Measurements from ENCODE around the gene DDAH1.

The DDAH1 gene

DNA sequence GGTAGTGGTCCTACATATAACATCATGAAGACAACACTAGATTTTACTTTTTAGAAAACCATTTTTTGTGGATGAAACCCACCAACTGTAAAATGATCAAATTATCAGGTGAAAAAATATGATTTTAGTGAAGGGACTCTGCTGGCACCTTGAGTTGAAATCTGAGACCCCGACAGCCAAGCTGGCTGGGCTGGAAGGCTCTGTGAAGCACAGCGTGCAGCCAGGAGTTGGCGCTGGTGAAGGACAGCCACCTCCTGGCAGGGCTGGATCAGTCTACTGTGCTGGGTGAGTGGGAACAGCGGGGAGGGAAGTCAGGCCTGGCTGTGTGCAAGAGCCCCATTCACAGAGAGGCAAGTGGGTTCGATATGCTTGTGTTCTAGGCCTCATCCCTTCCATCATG, 47.9 kb downstream of the DDAH1 start:
- TF ChIP-seq ZFX (IDR thresholded peaks at IDR 0.05), result no peak
- TF ChIP-seq, protein P1, sequence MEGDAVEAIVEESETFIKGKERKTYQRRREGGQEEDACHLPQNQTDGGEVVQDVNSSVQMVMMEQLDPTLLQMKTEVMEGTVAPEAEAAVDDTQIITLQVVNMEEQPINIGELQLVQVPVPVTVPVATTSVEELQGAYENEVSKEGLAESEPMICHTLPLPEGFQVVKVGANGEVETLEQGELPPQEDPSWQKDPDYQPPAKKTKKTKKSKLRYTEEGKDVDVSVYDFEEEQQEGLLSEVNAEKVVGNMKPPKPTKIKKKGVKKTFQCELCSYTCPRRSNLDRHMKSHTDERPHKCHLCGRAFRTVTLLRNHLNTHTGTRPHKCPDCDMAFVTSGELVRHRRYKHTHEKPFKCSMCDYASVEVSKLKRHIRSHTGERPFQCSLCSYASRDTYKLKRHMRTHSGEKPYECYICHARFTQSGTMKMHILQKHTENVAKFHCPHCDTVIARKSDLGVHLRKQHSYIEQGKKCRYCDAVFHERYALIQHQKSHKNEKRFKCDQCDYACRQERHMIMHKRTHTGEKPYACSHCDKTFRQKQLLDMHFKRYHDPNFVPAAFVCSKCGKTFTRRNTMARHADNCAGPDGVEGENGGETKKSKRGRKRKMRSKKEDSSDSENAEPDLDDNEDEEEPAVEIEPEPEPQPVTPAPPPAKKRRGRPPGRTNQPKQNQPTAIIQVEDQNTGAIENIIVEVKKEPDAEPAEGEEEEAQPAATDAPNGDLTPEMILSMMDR (conservative IDR thresholded peaks at IDR 0.05), result no peak
- no peak overlapping the region for H3K27ac ChIP-seq

GRCh38 chr1:85413169-85413568, 51.8 kb downstream of the DDAH1 start:
- no peak overlapping the region for H3K27ac ChIP-seq
- TF ChIP-seq, protein P1 (conservative IDR thresholded peaks at IDR 0.05), result no peak
- no peak for TF ChIP-seq ZFX (IDR thresholded peaks at IDR 0.05)

GRCh38 chr1:85411567-85412305, 53.2 kb downstream of the DDAH1 start:
- no peak for TF ChIP-seq ZFX (IDR thresholded peaks at IDR 0.05)
- TF ChIP-seq, protein P1 (conservative IDR thresholded peaks at IDR 0.05), result no peak
- H3K27ac ChIP-seq, result no peak overlapping the region

- TF ChIP-seq, protein P1 (conservative IDR thresholded peaks at IDR 0.05), result no peak
- TF ChIP-seq ZFX (IDR thresholded peaks at IDR 0.05), result no peak
- H3K27ac ChIP-seq, result no peak overlapping the region
These were observed 55.4 kb downstream of the DDAH1 start for GRCh38 chr1:85409516-85409915.

DNA sequence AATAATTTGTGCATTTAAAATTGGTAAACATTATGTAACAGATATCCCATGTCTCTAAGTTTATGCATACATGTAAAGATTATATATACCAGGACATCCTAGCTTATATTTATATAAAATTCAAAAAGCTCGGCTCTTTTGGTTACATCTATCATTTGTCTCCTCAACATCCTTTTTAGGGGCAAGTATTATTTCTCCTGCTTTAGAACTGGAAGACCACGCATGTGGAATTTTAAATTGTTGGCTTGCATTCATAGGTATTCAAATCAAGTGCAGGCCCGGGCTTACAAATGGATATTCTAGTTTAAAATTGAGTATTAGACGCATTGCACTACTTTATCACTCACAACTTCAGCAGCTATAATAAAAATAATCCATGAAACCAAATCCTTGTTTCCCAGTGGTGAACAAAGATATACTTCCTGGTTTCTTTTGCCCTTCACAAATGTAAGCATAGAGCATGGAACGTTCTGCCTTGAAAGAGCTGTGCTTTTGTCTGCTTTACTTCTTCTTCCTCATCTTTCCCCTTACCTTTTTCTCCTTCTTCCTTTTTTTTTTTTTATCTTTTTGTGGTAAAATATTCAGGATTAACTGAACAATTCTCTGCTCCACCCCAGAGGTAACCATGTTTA, 57.1 kb downstream of the DDAH1 start:
- TF ChIP-seq, protein P1 (conservative IDR thresholded peaks at IDR 0.05), result no peak
- no peak for TF ChIP-seq ZFX (IDR thresholded peaks at IDR 0.05)
- H3K27ac ChIP-seq, result no peak overlapping the region

GRCh38 chr1:85406887-85407533, 57.9 kb downstream of the DDAH1 start:
- no peak for TF ChIP-seq ZFX (IDR thresholded peaks at IDR 0.05)
- TF ChIP-seq, protein P1 (conservative IDR thresholded peaks at IDR 0.05), result no peak
- H3K27ac ChIP-seq, result no peak overlapping the region

GRCh38 chr1:85406081-85406480, 58.9 kb downstream of the DDAH1 start:
- H3K27ac ChIP-seq, result no peak overlapping the region
- no peak for TF ChIP-seq ZFX (IDR thresholded peaks at IDR 0.05)
